Gastrocnemius medialis (tissue), 4 donors: ENCODE measurements around the gene SMYD2. TPM values are rescaled to one million over a fixed set of nuclear protein-coding genes. Genes with fewer than 3 reads are reported as not detected.

Source experiments
- ATAC-seq, 2 donors: fragments of 150-250 bp; one replicate each; pipeline ENCODE4 v1.9.1; 2016
- DNase-seq, 2 donors: peaks; one replicate each; pipeline ENCODE4 v3.0.0-alpha.2; 2019
- H3K27ac ChIP-seq, 4 donors: fragments of 200-600 bp; sonication (generic); 1 replicate in 1 of 4; 2 replicates in 3 of 4; pipeline ENCODE4 v1.5.1; 2016 to 2018; ENCODE audit warnings: mild to moderate bottlenecking in 2 of 4, moderate library complexity in 1 of 4
- H3K27me3 ChIP-seq, 3 donors: fragments of 200-600 bp; sonication (generic) in 2 of 3; 1 replicate in 1 of 3; 2 replicates in 2 of 3; pipeline versions ENCODE4 v1.5.1 to v1.6.0; 2016 to 2019; ENCODE audit warnings: mild to moderate bottlenecking in 1 of 3, moderate library complexity in 1 of 3
- H3K36me3 ChIP-seq, 2 donors: fragments of 200-600 bp; sonication (generic) in 1 of 2; one replicate each; pipeline ENCODE4 v1.5.1; 2017 to 2018
- H3K4me1 ChIP-seq, 2 donors: fragments of 200-600 bp; sonication (generic) in 1 of 2; one replicate each; pipeline ENCODE4 v1.5.1; 2016 to 2017; ENCODE audit warnings: mild to moderate bottlenecking in 2 of 2
- H3K4me3 ChIP-seq, 4 donors: fragments of 200-600 bp; sonication (generic) in 3 of 4; 1 replicate in 1 of 4; 2 replicates in 3 of 4; pipeline ENCODE4 v1.5.1; 2016 to 2019; ENCODE audit warnings: mild to moderate bottlenecking in 2 of 4
- H3K9me3 ChIP-seq, 3 donors: fragments of 200-600 bp; sonication (generic) in 2 of 3; 1 replicate in 1 of 3; 2 replicates in 2 of 3; pipeline ENCODE4 v1.5.1; 2016 to 2019
- CTCF ChIP-seq, 5 experiments: fragments of 450-650 bp in 3 of 5; fragments of 200-600 bp in 2 of 5; sonication (generic) in 2 of 5; IDR thresholded peaks in 4 of 5; conservative IDR thresholded peaks in 1 of 5; 1 replicate in 4 of 5; 2 replicates in 1 of 5; pipeline ENCODE4 v1.5.1; 2016 to 2019; ENCODE audit warnings: antibody characterized with exemption in 5 of 5, mild to moderate bottlenecking in 3 of 5, moderate library complexity in 3 of 5
- POLR2A ChIP-seq, 2 donors: fragments of 450-650 bp; IDR thresholded peaks; one replicate each; pipeline ENCODE4 v1.6.1; 2017; ENCODE audit warnings: antibody characterized with exemption in 2 of 2, mild to moderate bottlenecking in 2 of 2, moderate library complexity in 2 of 2
- in situ Hi-C, 4 donors: fragments of 200-750 bp; cut with MboI; loops; one replicate each; pipeline versions ENCODE4 v1.15.0 to v1.8.0; 2017; ENCODE audit warnings: low sequenced_read_pairs in 4 of 4
- intact Hi-C: fragments of 100-400 bp; cut with DNase I; formaldehyde crosslinking; loops from one replicate; pipeline ENCODE4 v1.15.1; 2023; ENCODE audit warnings: low total_unique reads
- total RNA-seq, 4 donors: library from RNA; depleted of rRNA; stranded (reverse); fragments of >200 nt; gene quantifications; one replicate each; pipeline versions ENCODE4 v1.1.0 to v1.2.3, GENCODE V29; 2016

Gene SMYD2
- total RNA-seq, 4 donors from 2014 or later = 57.2 to 112 (median 80.4) TPM

- TF ChIP-seq CTCF (IDR thresholded peaks at IDR 0.05 in 4 of 5, conservative IDR thresholded peaks at IDR 0.05 in 1 of 5) (no peak), POLR2A (IDR thresholded peaks at IDR 0.05) (no peak)
- Histone ChIP-seq H3K4me1 (peaks cover 15 to 19% of the 10 kb centered on the region in 2 donors), H3K4me3 (peak overlapping the region; percentile 71 to 94 (median 83)), H3K36me3 (no peaks in the 10 kb centered on the region), H3K27ac (peak overlapping the region; percentile 90 to 98 (median 94)), H3K9me3 (no peaks in the 10 kb centered on the region), H3K27me3 (no peaks in the 10 kb centered on the region)
- intact Hi-C loops = loop anchor here (5.0 kb wide), 1 partner anchor 35 kb away; no protein-coding TSS in a partner anchor
- in situ Hi-C loops = no loop called here
- peak in 1 of 2 donors; percentile 60 for DNase-seq
- ATAC-seq = peak; percentile 12 to 39
These were observed 1.0 kb downstream of the SMYD2 start for GRCh38 chr1:214281720-214282629.

- DNase-seq = no peak
- H3K9me3 ChIP-seq = no peaks in the 10 kb centered on the region
- H3K27ac ChIP-seq = peak overlapping the region; percentile 90 to 98 (median 94)
- intact Hi-C loops = loop anchor here (5.0 kb wide), 1 partner anchor 35 kb away; no protein-coding TSS in a partner anchor
- ATAC-seq = no peak
- H3K4me3 ChIP-seq = peak overlapping the region in 1 of 4 donors; percentile 94
- in situ Hi-C loops = no loop called here
- H3K27me3 ChIP-seq = no peaks in the 10 kb centered on the region
- H3K4me1 ChIP-seq = peaks cover 15 to 21% of the 10 kb centered on the region in 2 donors
- TF ChIP-seq CTCF (IDR thresholded peaks at IDR 0.05 in 4 of 5, conservative IDR thresholded peaks at IDR 0.05 in 1 of 5) = no peak
- no peak for TF ChIP-seq POLR2A (IDR thresholded peaks at IDR 0.05)
- H3K36me3 ChIP-seq = no peaks in the 10 kb centered on the region
These were observed 1.8 kb downstream of the SMYD2 start for GRCh38 chr1:214282630-214283242.

DNA sequence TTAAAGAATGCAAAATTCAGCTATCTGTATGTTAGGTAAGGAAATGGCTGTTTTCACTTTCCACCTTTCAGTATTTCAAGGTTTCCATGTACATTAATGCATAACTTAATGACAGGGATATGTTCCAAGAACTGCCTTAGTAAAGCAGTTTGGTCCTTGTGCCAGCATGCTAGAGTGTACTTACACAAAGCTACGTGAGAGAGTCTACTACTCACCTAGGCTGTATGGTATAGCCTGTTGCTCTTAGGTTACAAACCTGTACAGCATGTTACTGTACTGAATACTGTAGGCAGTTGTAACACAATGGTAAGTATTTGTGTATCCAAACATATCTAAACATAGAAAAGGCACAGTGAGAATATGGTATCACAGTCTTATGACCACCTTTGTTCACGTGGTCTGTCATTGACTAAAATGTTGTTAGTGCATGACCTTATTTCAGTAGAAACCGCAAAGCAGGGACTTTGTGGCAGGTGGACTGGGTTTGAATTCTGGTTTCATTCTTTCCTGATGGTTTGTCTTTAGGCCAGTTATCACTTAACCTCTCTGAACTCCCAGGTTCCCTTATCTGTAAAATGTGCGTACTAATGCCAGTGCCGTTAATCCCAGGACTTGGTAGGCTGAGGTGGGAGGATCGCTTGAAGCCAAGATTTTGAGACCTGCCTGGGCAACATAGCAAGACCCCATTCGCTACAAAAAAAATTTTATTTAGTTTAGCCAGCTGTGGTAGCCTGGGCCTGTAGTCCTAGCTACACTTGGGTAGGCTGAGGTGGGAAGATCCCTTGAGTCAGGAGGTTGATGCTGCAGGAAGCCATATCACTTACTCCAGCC lies 4.9 kb downstream of the SMYD2 start:
- peaks cover 8 to 24% of the 10 kb centered on the region in 2 donors for H3K4me1 ChIP-seq

More for the DNA sequence above, 4.9 kb downstream of the SMYD2 start:
- no peak for DNase-seq
- in situ Hi-C loops (no loop called here), intact Hi-C loops (no loop called here)
- Histone ChIP-seq H3K27me3 (no peaks in the 10 kb centered on the region), H3K9me3 (no peaks in the 10 kb centered on the region), H3K4me3 (no peak overlapping the region), H3K36me3 (no peaks in the 10 kb centered on the region), H3K27ac (no peak overlapping the region)
- no peak for ATAC-seq
- no peak for TF ChIP-seq CTCF (IDR thresholded peaks at IDR 0.05 in 4 of 5, conservative IDR thresholded peaks at IDR 0.05 in 1 of 5)
- no peak for TF ChIP-seq POLR2A (IDR thresholded peaks at IDR 0.05)
